ENCODE data around the gene GARRE1.
"Not testable (repeated sequence)": the region's sequence is repeated elsewhere in the genome, so short reads cannot be mapped to it uniquely, and the experiment has no call there.

GARRE1 gene

GRCh38 chr19:34254046-34254697, at the start of gene GARRE1:
GARRE1 (plus strand) TSS chr19:34254554; CDS start chr19:34300474, 45,920 bp downstream.
- DNase-seq (ENCODE audit: low spot score) = peak; percentile 95

- not testable (repeated sequence) for DNase-seq (ENCODE audit: low spot score)
Observed at GRCh38 chr19:34205324-34205723, 49.0 kb upstream of the GARRE1 start.

- DNase-seq (ENCODE audit: low spot score) = no peak
Observed at GRCh38 chr19:34208291-34208884, 46.0 kb upstream of the GARRE1 start.

- no peak for DNase-seq (ENCODE audit: low spot score)
Observed at GRCh38 chr19:34209726-34210125, 44.6 kb upstream of the GARRE1 start.

GRCh38 chr19:34213283-34213682, 41.1 kb upstream of the GARRE1 start:
- no peak for DNase-seq (ENCODE audit: low spot score)

GRCh38 chr19:34214040-34214439, 40.3 kb upstream of the GARRE1 start:
- no peak for DNase-seq (ENCODE audit: low spot score)

GRCh38 chr19:34215006-34215665, 39.2 kb upstream of the GARRE1 start:
- DNase-seq (ENCODE audit: low spot score) = no peak

- no peak for DNase-seq (ENCODE audit: low spot score)
Observed at GRCh38 chr19:34215666-34216038, 38.7 kb upstream of the GARRE1 start.

- not testable (repeated sequence) for DNase-seq (ENCODE audit: low spot score)
Observed at GRCh38 chr19:34216745-34217219, 37.6 kb upstream of the GARRE1 start.

GRCh38 chr19:34217952-34218817, 36.2 kb upstream of the GARRE1 start:
- no peak for DNase-seq (ENCODE audit: low spot score)

- no peak for DNase-seq (ENCODE audit: low spot score)
Observed at GRCh38 chr19:34218818-34219164, 35.6 kb upstream of the GARRE1 start.

- DNase-seq (ENCODE audit: low spot score) = peak; percentile 62
Observed at GRCh38 chr19:34220472-34221063, 33.8 kb upstream of the GARRE1 start.

GRCh38 chr19:34222386-34222785, 32.0 kb upstream of the GARRE1 start:
- DNase-seq (ENCODE audit: low spot score) = no peak

- DNase-seq (ENCODE audit: low spot score) = no peak
Observed at GRCh38 chr19:34224996-34225658, 29.2 kb upstream of the GARRE1 start.

GRCh38 chr19:34225659-34226015, 28.7 kb upstream of the GARRE1 start:
- DNase-seq (ENCODE audit: low spot score) = no peak

- DNase-seq (ENCODE audit: low spot score) = no peak
Observed at GRCh38 chr19:34226036-34226435, 28.3 kb upstream of the GARRE1 start.

- DNase-seq (ENCODE audit: low spot score) = no peak
Observed at GRCh38 chr19:34228347-34228746, 26.0 kb upstream of the GARRE1 start.

- DNase-seq (ENCODE audit: low spot score) = no peak
Observed at GRCh38 chr19:34228762-34229161, 25.6 kb upstream of the GARRE1 start.

GRCh38 chr19:34229721-34230120, 24.6 kb upstream of the GARRE1 start:
- no peak for DNase-seq (ENCODE audit: low spot score)

GRCh38 chr19:34230820-34231219, 23.5 kb upstream of the GARRE1 start:
- no peak for DNase-seq (ENCODE audit: low spot score)

- DNase-seq (ENCODE audit: low spot score) = no peak
Observed at GRCh38 chr19:34231439-34231838, 22.9 kb upstream of the GARRE1 start.

Measured in D341Med (cell line).